Type B pancreatic cell (in vitro differentiated cells): Measurements from ENCODE around the gene SPEG. TPM values are rescaled to one million over a fixed set of nuclear protein-coding genes. Genes with fewer than 3 reads are reported as not detected.

Experiments used
- DNase-seq: peaks from one replicate; pipeline ENCODE4 v3.0.0; 2021; ENCODE audit warnings: mixed read lengths; ENCODE audit not compliant: unreplicated experiment; ENCODE audit errors: extremely low spot score
- H3K27ac Mint-ChIP-seq: 2 replicates; pipeline ENCODE4 v1.8.0; 2021; ENCODE audit warnings: mild to moderate bottlenecking, mixed read lengths
- H3K27me3 Mint-ChIP-seq: 2 replicates; pipeline ENCODE4 v1.8.0; 2021; ENCODE audit warnings: mixed read lengths
- H3K36me3 Mint-ChIP-seq: 2 replicates; pipeline ENCODE4 v1.8.0; 2021; ENCODE audit warnings: mixed read lengths
- H3K4me1 Mint-ChIP-seq: one replicate; pipeline ENCODE4 v1.8.0; 2021; ENCODE audit warnings: mixed read lengths; ENCODE audit not compliant: unreplicated experiment
- H3K4me3 Mint-ChIP-seq: 2 replicates; pipeline ENCODE4 v1.8.0; 2021; ENCODE audit warnings: mild to moderate bottlenecking, mixed read lengths
- H3K9me3 Mint-ChIP-seq: 2 replicates; pipeline ENCODE4 v1.8.0; 2021; ENCODE audit warnings: mixed read lengths
- total RNA-seq: library from RNA; stranded (reverse); gene quantifications from 2 replicates; pipeline ENCODE4 v1.2.1, GENCODE V29; 2021; ENCODE audit warnings: low replicate concordance
- TF ChIP-seq, protein P1 (sequence below): fragments of 200-600 bp; sonication (generic); conservative IDR thresholded peaks from 2 replicates; pipeline ENCODE4 v1.5.0; 2021; ENCODE audit warnings: antibody characterized with exemption, mild to moderate bottlenecking

SPEG gene
- total RNA-seq, 1 donor from 2014 or later, result 49.4 TPM

DNA sequence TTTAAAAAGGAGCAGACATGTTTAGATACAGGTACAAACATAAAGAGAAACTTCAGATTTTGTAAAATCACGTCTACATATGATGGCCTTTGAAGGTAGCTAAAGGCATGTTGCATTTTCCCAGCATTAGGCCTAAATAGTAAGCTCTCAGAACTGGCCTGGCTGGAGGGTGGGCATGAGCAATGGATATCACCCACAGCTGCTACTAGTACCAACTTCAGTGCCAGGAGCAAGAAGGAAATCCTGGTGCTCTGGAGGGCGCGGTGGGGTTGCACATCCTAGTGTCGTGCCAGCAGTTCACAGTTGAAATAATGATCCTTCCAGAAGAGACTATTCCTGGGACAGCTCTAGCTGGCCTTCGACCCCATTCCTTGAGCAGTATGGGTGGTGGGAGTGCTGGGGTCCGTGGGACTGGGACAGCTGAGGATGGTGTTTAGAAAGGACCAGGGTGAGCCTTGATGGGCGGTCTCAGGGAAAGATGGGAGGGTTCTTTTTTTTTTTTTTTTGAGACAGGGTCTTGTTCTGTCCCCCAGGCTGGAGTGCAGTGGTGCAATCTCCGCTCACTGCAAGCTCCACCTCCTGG lies 11.6 kb upstream of the SPEG start:
- Mint-ChIP-seq H3K27me3 (peaks cover 24% of the 10 kb centered on the region), H3K4me3 (no peak overlapping the region)

DNA sequence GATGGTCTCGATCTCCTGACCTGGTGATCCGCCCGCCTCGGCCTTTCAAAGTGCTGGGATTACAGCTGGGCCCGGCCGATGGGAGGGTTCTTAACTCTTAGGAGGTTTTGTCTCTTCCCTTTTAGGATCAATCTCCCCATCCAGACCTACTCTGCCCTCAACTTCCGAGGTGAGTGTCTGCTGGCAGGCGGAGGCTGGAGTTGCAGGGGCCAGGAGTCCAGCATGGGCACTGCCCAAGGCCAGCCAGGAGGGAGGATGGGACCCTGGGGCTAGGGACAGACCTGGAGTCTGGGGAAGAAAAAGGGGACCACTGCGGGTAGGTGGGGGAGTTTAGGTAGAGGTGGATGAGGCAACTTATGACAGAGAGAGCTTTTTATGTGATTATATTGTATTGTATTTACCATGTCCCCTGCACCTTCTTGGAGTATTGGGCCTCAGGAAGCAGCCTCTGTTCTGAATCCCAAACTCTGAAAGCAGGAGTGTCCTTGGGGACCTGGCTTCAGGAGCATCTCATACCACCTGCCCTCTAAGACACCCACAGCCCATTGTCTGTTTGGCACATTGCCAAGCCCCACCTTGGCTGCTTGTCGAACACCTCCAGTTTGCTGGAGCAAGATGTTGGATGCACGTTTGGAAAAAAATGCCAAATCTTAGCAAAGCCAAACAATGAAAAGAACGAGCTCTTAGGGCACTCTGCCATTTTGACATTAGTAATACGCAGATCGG lies 10.8 kb upstream of the SPEG start:
- peaks cover 22% of the 10 kb centered on the region for H3K27me3 Mint-ChIP-seq

More for the DNA sequence above, 11.6 kb upstream of the SPEG start:
- Mint-ChIP-seq H3K27ac (no peak overlapping the region), H3K36me3 (no peaks in the 10 kb centered on the region), H3K9me3 (no peaks in the 10 kb centered on the region), H3K4me1 (peaks cover 4% of the 10 kb centered on the region)
- TF ChIP-seq, protein P1, sequence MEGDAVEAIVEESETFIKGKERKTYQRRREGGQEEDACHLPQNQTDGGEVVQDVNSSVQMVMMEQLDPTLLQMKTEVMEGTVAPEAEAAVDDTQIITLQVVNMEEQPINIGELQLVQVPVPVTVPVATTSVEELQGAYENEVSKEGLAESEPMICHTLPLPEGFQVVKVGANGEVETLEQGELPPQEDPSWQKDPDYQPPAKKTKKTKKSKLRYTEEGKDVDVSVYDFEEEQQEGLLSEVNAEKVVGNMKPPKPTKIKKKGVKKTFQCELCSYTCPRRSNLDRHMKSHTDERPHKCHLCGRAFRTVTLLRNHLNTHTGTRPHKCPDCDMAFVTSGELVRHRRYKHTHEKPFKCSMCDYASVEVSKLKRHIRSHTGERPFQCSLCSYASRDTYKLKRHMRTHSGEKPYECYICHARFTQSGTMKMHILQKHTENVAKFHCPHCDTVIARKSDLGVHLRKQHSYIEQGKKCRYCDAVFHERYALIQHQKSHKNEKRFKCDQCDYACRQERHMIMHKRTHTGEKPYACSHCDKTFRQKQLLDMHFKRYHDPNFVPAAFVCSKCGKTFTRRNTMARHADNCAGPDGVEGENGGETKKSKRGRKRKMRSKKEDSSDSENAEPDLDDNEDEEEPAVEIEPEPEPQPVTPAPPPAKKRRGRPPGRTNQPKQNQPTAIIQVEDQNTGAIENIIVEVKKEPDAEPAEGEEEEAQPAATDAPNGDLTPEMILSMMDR, result no peak
- DNase-seq, result no peak

DNA sequence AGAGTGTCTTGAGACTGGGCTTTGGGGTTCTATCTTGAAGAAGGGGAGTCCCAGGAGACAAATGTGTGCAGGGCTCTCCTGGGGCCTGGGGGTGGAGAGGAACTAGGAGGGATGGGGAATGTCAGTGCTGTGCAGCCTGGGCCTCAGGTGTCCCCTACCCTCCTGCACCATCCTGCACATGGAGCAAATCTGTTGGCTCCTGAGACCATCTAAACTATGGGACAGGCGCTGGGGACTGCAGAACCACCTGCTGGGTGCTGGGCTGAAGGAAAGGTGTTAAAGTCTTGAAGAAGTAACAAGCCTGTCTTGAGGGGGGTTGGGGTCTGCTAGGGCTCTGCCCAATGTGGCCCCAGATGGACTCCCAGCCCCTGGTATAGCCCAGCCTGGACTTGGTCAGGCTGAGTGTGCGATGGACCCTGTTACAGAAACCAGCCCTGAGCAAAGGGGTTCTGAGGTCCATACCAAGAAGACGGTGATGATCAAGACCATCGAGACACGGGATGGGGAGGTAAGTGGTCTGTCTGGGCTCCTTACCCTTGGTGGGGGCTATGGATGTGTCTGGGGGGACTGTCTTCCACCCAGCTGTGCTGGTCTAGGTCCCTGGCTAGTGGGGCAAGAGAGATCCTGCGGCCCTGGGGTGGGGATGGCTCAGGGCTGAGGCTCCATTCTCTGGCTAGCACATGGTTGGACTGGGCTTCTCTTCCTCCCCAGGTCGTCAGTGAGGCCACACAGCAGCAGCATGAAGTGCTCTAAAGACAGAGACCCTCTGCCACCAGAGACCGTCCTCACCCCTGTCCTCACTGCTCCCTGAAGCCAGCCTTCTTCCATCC lies 9.2 kb upstream of the SPEG start:
- H3K9me3 Mint-ChIP-seq, result no peaks in the 10 kb centered on the region
- TF ChIP-seq, protein P1, result no peak
- no peaks in the 10 kb centered on the region for H3K36me3 Mint-ChIP-seq
- no peak for DNase-seq
- H3K4me3 Mint-ChIP-seq, result no peak overlapping the region
- H3K27ac Mint-ChIP-seq, result no peak overlapping the region
- peaks cover 6% of the 10 kb centered on the region for H3K4me1 Mint-ChIP-seq
- H3K27me3 Mint-ChIP-seq, result peaks cover 12% of the 10 kb centered on the region

More for the DNA sequence above, 10.8 kb upstream of the SPEG start:
- Mint-ChIP-seq H3K9me3 (no peaks in the 10 kb centered on the region), H3K4me1 (peaks cover 4% of the 10 kb centered on the region), H3K36me3 (no peaks in the 10 kb centered on the region), H3K4me3 (no peak overlapping the region), H3K27ac (no peak overlapping the region)
- TF ChIP-seq, protein P1, result no peak
- DNase-seq, result no peak

DNA sequence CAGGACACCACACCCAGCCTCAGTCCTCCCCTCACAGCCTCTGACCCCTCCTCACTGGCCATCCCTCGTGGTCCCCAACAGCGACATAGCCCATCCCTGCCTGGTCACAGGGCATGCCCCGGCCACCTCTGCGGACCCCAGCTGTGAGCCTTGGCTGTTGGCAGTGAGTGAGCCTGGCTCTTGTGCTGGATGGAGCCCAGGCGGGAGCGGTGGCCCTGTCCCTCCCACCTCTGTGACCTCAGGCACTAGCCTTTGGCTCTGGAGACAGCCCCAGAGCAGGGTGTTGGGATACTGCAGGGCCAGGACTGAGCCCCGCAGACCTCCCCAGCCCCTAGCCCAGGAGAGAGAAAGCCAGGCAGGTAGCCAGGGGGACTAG lies 8.6 kb upstream of the SPEG start:
- no peaks in the 10 kb centered on the region for H3K9me3 Mint-ChIP-seq
- H3K27ac Mint-ChIP-seq, result no peak overlapping the region
- TF ChIP-seq, protein P1, result no peak

DNA sequence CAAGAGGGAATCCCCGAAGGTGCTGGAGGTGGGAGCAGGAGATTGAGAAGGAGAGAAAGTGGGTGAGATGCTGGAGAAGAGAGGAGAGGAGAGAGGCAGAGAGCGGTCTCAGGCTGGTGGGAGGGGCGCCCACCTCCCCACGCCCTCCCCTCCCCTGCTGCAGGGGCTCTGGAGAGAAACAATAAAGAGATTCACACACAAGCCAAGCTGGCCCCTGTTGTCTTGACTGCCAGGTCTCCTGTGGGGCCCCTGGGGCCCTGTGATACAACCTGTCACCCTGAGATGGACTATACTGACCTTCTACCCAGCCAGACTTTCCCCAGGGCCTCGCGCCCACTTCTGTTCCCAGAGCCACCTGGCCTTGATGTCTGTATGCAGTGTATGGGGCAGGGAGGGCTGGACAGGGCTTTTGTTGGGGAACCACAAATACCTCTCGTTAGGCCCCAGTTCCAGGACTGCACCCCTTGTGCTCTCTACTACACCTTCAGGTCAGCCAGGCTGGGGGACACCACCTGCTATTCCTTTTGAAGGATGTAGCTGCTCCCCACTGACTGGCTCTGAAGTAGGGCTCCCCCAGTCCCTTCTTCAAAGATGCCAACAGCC lies 8.0 kb upstream of the SPEG start:
- H3K27ac Mint-ChIP-seq, result no peak overlapping the region

More for the DNA sequence above, 8.6 kb upstream of the SPEG start:
- Mint-ChIP-seq H3K4me1 (peaks cover 6% of the 10 kb centered on the region), H3K36me3 (no peaks in the 10 kb centered on the region), H3K27me3 (peaks cover 7% of the 10 kb centered on the region), H3K4me3 (no peak overlapping the region)
- DNase-seq, result no peak

More for the DNA sequence above, 8.0 kb upstream of the SPEG start:
- H3K36me3 Mint-ChIP-seq, result no peaks in the 10 kb centered on the region
- TF ChIP-seq, protein P1, result no peak
- H3K27me3 Mint-ChIP-seq, result peaks cover 9% of the 10 kb centered on the region
- peaks cover 10% of the 10 kb centered on the region for H3K4me1 Mint-ChIP-seq
- no peak for DNase-seq
- no peaks in the 10 kb centered on the region for H3K9me3 Mint-ChIP-seq
- H3K4me3 Mint-ChIP-seq, result no peak overlapping the region
